B cell (primary cell): ENCODE data around the gene FANCC.

Source experiments
- CTCF ChIP-seq: fragments of 200-600 bp; IDR thresholded peaks from one replicate; pipeline ENCODE4 v1.8.0; 2022; ENCODE audit warnings: antibody characterized with exemption, mild to moderate bottlenecking
- EZH2 ChIP-seq: IDR thresholded peaks from 2 replicates; pipeline ENCODE4 v1.6.1; 2012; ENCODE audit warnings: borderline replicate concordance, low read depth, mild to moderate bottlenecking, moderate library complexity, low read length; ENCODE audit not compliant: insufficient read depth, poor library complexity, severe bottlenecking

DNA sequence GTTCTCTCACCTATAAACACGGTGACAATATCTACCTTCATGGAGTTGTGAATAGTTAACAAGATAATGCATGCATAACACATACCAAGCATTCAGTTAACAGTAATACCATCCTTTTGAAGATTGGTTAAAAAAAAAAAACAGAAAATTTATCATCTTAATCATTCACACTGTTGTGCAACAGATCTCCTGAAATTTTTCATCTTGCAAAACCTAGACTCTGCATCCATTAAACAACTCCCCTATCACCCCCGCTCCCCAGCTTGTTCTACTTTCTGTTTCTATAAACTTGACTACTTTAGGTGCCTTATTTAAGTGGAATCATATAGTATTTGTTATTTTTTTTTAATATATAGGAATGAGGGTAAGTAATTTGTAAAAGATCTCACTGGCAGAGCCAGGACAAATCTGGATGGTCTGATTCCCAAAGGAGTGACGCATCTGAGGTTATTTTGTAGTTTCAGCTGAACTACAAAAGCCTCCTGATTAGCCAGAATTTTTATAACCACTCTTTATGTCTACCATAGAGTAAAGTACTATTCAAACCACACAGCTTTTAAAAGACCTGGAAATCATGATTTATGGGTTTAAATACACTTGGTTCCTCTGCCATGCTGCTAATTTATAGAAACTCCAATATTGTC, 93.0 kb downstream of the FANCC start:
- TF ChIP-seq CTCF, result no peak
- no peak for TF ChIP-seq EZH2
